Chondrocyte (in vitro differentiated cells): Measurements from ENCODE around the gene FAM193A. TPM values are rescaled to one million over a fixed set of nuclear protein-coding genes. Genes with fewer than 3 reads are reported as not detected.

Experiments
- DNase-seq: peaks from one replicate; pipeline ENCODE4 v3.0.0; 2021; ENCODE audit warnings: mixed read lengths, low spot score
- H3K27ac Mint-ChIP-seq: one replicate; pipeline ENCODE4 v1.8.0; 2021; ENCODE audit warnings: mild to moderate bottlenecking, moderate library complexity, mixed read lengths; ENCODE audit not compliant: unreplicated experiment
- H3K27me3 Mint-ChIP-seq: 2 replicates; pipeline ENCODE4 v1.8.0; 2021; ENCODE audit warnings: low read depth, mixed read lengths
- H3K36me3 Mint-ChIP-seq: 2 replicates; pipeline ENCODE4 v1.8.0; 2021; ENCODE audit warnings: low read depth, mixed read lengths
- H3K4me1 Mint-ChIP-seq: 2 replicates; pipeline ENCODE4 v1.8.0; 2021; ENCODE audit warnings: low read depth, mild to moderate bottlenecking, mixed read lengths
- H3K4me3 Mint-ChIP-seq: one replicate; pipeline ENCODE4 v1.8.0; 2021; ENCODE audit warnings: mild to moderate bottlenecking, moderate library complexity, mixed read lengths; ENCODE audit not compliant: unreplicated experiment
- H3K9me3 Mint-ChIP-seq: 2 replicates; pipeline ENCODE4 v1.8.0; 2021; ENCODE audit warnings: low read depth, mixed read lengths
- total RNA-seq: library from RNA; stranded (reverse); gene quantifications from 3 replicates; pipeline ENCODE4 v1.2.1, GENCODE V29; 2021
- TF ChIP-seq, protein P1 (sequence below): fragments of 200-600 bp; sonication (generic); IDR thresholded peaks from 2 replicates; pipeline ENCODE4 v1.5.0; 2021; ENCODE audit warnings: antibody characterized with exemption, mild to moderate bottlenecking, moderate library complexity

FAM193A gene
- total RNA-seq, 1 donor from 2014 or later: 24.9 TPM

DNA sequence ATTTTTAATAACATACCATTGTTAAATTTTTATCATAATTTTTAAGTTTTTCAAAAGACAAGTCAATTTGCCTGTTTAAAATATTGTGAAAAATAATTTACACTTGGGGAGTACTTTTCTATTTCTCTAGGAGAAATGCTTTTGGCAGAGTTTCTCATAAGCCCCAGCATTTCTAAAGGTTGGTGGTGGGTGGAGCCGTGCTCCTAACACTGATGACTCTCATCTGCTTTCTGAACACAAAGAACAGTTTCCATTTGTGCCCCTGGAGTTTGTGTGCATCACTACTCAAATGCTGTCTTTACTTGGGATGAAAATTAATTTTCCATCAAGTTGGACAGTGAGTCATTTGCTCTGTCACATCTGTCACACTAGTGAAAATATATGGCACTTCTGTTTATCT is 162.1 kb downstream of the FAM193A start:
- peaks cover 14% of the 10 kb centered on the region for H3K4me1 Mint-ChIP-seq
- peaks cover 61% of the 10 kb centered on the region for H3K36me3 Mint-ChIP-seq
- no peaks in the 10 kb centered on the region for H3K27me3 Mint-ChIP-seq
- no peak overlapping the region for H3K4me3 Mint-ChIP-seq
- no peak for DNase-seq
- TF ChIP-seq, protein P1, sequence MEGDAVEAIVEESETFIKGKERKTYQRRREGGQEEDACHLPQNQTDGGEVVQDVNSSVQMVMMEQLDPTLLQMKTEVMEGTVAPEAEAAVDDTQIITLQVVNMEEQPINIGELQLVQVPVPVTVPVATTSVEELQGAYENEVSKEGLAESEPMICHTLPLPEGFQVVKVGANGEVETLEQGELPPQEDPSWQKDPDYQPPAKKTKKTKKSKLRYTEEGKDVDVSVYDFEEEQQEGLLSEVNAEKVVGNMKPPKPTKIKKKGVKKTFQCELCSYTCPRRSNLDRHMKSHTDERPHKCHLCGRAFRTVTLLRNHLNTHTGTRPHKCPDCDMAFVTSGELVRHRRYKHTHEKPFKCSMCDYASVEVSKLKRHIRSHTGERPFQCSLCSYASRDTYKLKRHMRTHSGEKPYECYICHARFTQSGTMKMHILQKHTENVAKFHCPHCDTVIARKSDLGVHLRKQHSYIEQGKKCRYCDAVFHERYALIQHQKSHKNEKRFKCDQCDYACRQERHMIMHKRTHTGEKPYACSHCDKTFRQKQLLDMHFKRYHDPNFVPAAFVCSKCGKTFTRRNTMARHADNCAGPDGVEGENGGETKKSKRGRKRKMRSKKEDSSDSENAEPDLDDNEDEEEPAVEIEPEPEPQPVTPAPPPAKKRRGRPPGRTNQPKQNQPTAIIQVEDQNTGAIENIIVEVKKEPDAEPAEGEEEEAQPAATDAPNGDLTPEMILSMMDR: no peak
- no peak overlapping the region for H3K27ac Mint-ChIP-seq
- no peaks in the 10 kb centered on the region for H3K9me3 Mint-ChIP-seq

GRCh38 chr4:2698951-2699505 is 162.6 kb downstream of the FAM193A start:
- Mint-ChIP-seq H3K27me3 (no peaks in the 10 kb centered on the region), H3K27ac (no peak overlapping the region), H3K4me3 (no peak overlapping the region), H3K4me1 (peaks cover 14% of the 10 kb centered on the region), H3K36me3 (peaks cover 56% of the 10 kb centered on the region), H3K9me3 (no peaks in the 10 kb centered on the region)
- no peak for DNase-seq
- TF ChIP-seq, protein P1: no peak

GRCh38 chr4:2699534-2699933 is 163.1 kb downstream of the FAM193A start:
- TF ChIP-seq, protein P1: no peak
- Mint-ChIP-seq H3K9me3 (no peaks in the 10 kb centered on the region), H3K27ac (no peak overlapping the region), H3K27me3 (no peaks in the 10 kb centered on the region), H3K36me3 (peaks cover 54% of the 10 kb centered on the region), H3K4me3 (no peak overlapping the region), H3K4me1 (peaks cover 12% of the 10 kb centered on the region)
- no peak for DNase-seq

- Mint-ChIP-seq H3K27me3 (no peaks in the 10 kb centered on the region), H3K27ac (peak overlapping the region; percentile 55), H3K4me1 (peaks cover 7% of the 10 kb centered on the region), H3K9me3 (no peaks in the 10 kb centered on the region), H3K4me3 (no peak overlapping the region), H3K36me3 (peaks cover 50% of the 10 kb centered on the region)
- no peak for DNase-seq
- TF ChIP-seq, protein P1: no peak
Observed at GRCh38 chr4:2700031-2700430, 163.6 kb downstream of the FAM193A start.

- H3K4me1 Mint-ChIP-seq: peaks cover 4% of the 10 kb centered on the region
- no peak for DNase-seq
- peaks cover 40% of the 10 kb centered on the region for H3K36me3 Mint-ChIP-seq
- H3K9me3 Mint-ChIP-seq: no peaks in the 10 kb centered on the region
- no peaks in the 10 kb centered on the region for H3K27me3 Mint-ChIP-seq
- no peak overlapping the region for H3K4me3 Mint-ChIP-seq
- TF ChIP-seq, protein P1: no peak
- no peak overlapping the region for H3K27ac Mint-ChIP-seq
Observed at GRCh38 chr4:2702361-2702760, 165.9 kb downstream of the FAM193A start.
